Endothelial cell of umbilical vein (primary cell): ENCODE measurements around the gene ZNF334. TPM values are rescaled to one million over a fixed set of nuclear protein-coding genes. Genes with fewer than 3 reads are reported as not detected.

ENCODE experiments used
- BruUV-seq: library from RNA; stranded (reverse); fragments of 400-500 nt; replicated peaks from 2 replicates; lab custom pipeline; 2021; lab: Mats Ljungman, UMichigan
- CTCF ChIA-PET: fragments of 300-600, 350-600 bp; sonication (Branson Sonifier 250); formaldehyde crosslinking; loops from one replicate; lab custom pipeline; 2021; ENCODE audit warnings: antibody characterized with exemption, inconsistent platforms; lab: Charles Lee
- POLR2A ChIA-PET: fragments of 300-600, 350-600 bp; sonication (Branson Sonifier 250); formaldehyde crosslinking; loops from one replicate; lab custom pipeline; 2021; ENCODE audit warnings: antibody characterized with exemption, inconsistent platforms; lab: Charles Lee
- DNase-seq: peaks from one replicate; pipeline ENCODE4 v3.0.0-alpha.2; 2011; ENCODE audit warnings: low read depth, low spot score
- FAIRE-seq: peaks from 2 replicates; lab custom pipeline; 2011; peaks lifted over from hg19 to GRCh38; lab: Jason Lieb, UNC
- H2AFZ ChIP-seq: 2 replicates; pipeline ENCODE4 v1.6.0; 2012; ENCODE audit warnings: low read depth, low read length, control low read depth, inconsistent platforms
- H3K27ac ChIP-seq: 2 replicates; pipeline ENCODE4 v1.5.1; 2011; ENCODE audit warnings: low read depth, mild to moderate bottlenecking, control low read depth, low read length, moderate library complexity; ENCODE audit not compliant: insufficient read depth
- H3K27me3 ChIP-seq, 2 experiments: 2 replicates each; pipeline versions ENCODE4 v1.6.0 to v1.6.1; 2011; ENCODE audit warnings: low read length in 2 of 2, mixed read lengths in 1 of 2; ENCODE audit not compliant: control insufficient read depth in 2 of 2, insufficient read depth in 2 of 2
- H3K36me3 ChIP-seq, 2 experiments: 2 replicates in 1 of 2; 3 replicates in 1 of 2; pipeline ENCODE4 v1.5.1; 2011; ENCODE audit warnings: low read length in 2 of 2, mild to moderate bottlenecking in 1 of 2, moderate library complexity in 1 of 2; ENCODE audit not compliant: control insufficient read depth in 2 of 2, insufficient read depth in 2 of 2; ENCODE audit errors: extremely low read depth in 1 of 2
- H3K4me1 ChIP-seq: 3 replicates; pipeline ENCODE4 v1.5.1; 2011; ENCODE audit warnings: mild to moderate bottlenecking, low read length; ENCODE audit not compliant: control insufficient read depth, insufficient read depth; ENCODE audit errors: extremely low read depth
- H3K4me2 ChIP-seq: 2 replicates; pipeline ENCODE4 v1.6.1; 2011; ENCODE audit warnings: low read length, control low read depth, mixed read lengths; ENCODE audit not compliant: insufficient read depth
- H3K4me3 ChIP-seq, 3 experiments: fragments of 200-600 bp in 1 of 3; sonication (generic), shearing (Covaris generic) in 1 of 3; replicated peaks in 1 of 3; 2 replicates each; pipeline ENCODE4 v1.5.1; 2011 to 2016; ENCODE audit warnings: control low read depth in 3 of 3, low read length in 3 of 3, mild to moderate bottlenecking in 2 of 3, inconsistent platforms in 1 of 3, low read depth in 1 of 3, moderate library complexity in 1 of 3; ENCODE audit not compliant: insufficient read depth in 1 of 3
- H3K79me2 ChIP-seq: 2 replicates; pipeline ENCODE4 v1.6.0; 2012; ENCODE audit warnings: low read length, inconsistent platforms; ENCODE audit not compliant: control insufficient read depth, insufficient read depth
- H3K9ac ChIP-seq: replicated peaks from 2 replicates; pipeline ENCODE3; 2011; ENCODE audit warnings: low read length, control low read depth; ENCODE audit not compliant: insufficient read depth; ENCODE audit errors: extremely low read depth
- H3K9me1 ChIP-seq: replicated peaks from 3 replicates; pipeline ENCODE4 v1.6.0; 2011; ENCODE audit warnings: mild to moderate bottlenecking, low read length; ENCODE audit not compliant: control insufficient read depth, insufficient read depth; ENCODE audit errors: extremely low read depth
- H3K9me3 ChIP-seq: replicated peaks from 2 replicates; pipeline ENCODE4 v1.5.1; 2012; ENCODE audit warnings: low read length, inconsistent platforms; ENCODE audit not compliant: control insufficient read depth, insufficient read depth
- H4K20me1 ChIP-seq: replicated peaks from 2 replicates; pipeline ENCODE3; 2011; ENCODE audit warnings: mild to moderate bottlenecking, low read length; ENCODE audit not compliant: control insufficient read depth, insufficient read depth; ENCODE audit errors: extremely low read depth
- EZH2 ChIP-seq: IDR thresholded peaks from 2 replicates; pipeline ENCODE4 v1.6.1; 2012; ENCODE audit warnings: borderline replicate concordance, low read depth, mild to moderate bottlenecking, moderate library complexity, low read length, inconsistent platforms; ENCODE audit not compliant: severe bottlenecking
- FOS ChIP-seq: IDR thresholded peaks from 2 replicates; pipeline ENCODE4 v1.6.1; 2011; ENCODE audit warnings: mild to moderate bottlenecking, low read length, moderate library complexity, borderline replicate concordance; ENCODE audit not compliant: insufficient read depth
- GATA2 ChIP-seq: IDR thresholded peaks from 2 replicates; pipeline ENCODE4 v1.7.0; 2011; ENCODE audit warnings: low read depth, mild to moderate bottlenecking, moderate library complexity, mixed read lengths, low read length; ENCODE audit not compliant: insufficient read length, insufficient read depth
- JUN ChIP-seq: IDR thresholded peaks from 2 replicates; pipeline ENCODE4 v1.6.1; 2011; ENCODE audit warnings: borderline replicate concordance, low read depth; ENCODE audit not compliant: insufficient read length, insufficient read depth
- POLR2A ChIP-seq: IDR thresholded peaks from 2 replicates; pipeline ENCODE4 v1.6.1; 2012; ENCODE audit warnings: low read depth, mild to moderate bottlenecking, control low read depth, low read length
- POLR2AphosphoS5 ChIP-seq: IDR thresholded peaks from 2 replicates; pipeline ENCODE4 v1.6.1; 2012; ENCODE audit warnings: low read depth, mild to moderate bottlenecking, control low read depth, low read length, moderate library complexity; ENCODE audit not compliant: insufficient read depth
- dilution Hi-C: fragments of 300-500 bp; cut with MboI; formaldehyde crosslinking; loops from one replicate; pipeline ENCODE4 v1.15.0; 2019; ENCODE audit warnings: low sequenced_read_pairs; ENCODE audit not compliant: extremely low pct_ligation_motif_present
- intact Hi-C: fragments of 100-400 bp; cut with micrococcal nuclease; formaldehyde crosslinking; loops from one replicate; pipeline ENCODE4 v1.10.0; 2022
- polyA plus RNA-seq, 4 experiments: library from polyadenylated mRNA; depleted of rRNA in 3 of 4; stranded (reverse) in 3 of 4; unstranded in 1 of 4; fragments of >200 nt; gene quantifications; 2 replicates each; pipeline versions ENCODE4 v1.2.1 to v1.2.3, GENCODE V29; 2011 to 2012; ENCODE audit warnings: missing spikeins in 1 of 4
- total RNA-seq: library from RNA; stranded (reverse); gene quantifications from 2 replicates; pipeline ENCODE4 v1.2.3, GENCODE V29; 2021
- TF ChIP-seq, protein P1 (sequence below): IDR thresholded peaks from 2 replicates; pipeline ENCODE4 v1.6.1; 2011; ENCODE audit not compliant: insufficient read depth, insufficient read length
- TF ChIP-seq, protein P2 (sequence below), 2 donors: IDR thresholded peaks; 1 replicate in 1 of 2; 2 replicates in 1 of 2; pipeline ENCODE4 v1.5.1; 2011; ENCODE audit warnings: low read length in 2 of 2, mild to moderate bottlenecking in 2 of 2, moderate library complexity in 2 of 2, control low read depth in 1 of 2, inconsistent platforms in 1 of 2, low read depth in 1 of 2; ENCODE audit not compliant: insufficient read depth in 1 of 2; ENCODE audit errors: extremely low read depth in 1 of 2

ZNF334 gene
- total and polyA plus RNA-seq, 2 donors (not counting 3 experiments of a cell fraction or from before 2014, with no cell fraction given): 0.08 to 1.6 TPM

- H3K9ac ChIP-seq: no peak overlapping the region
- H3K27me3 ChIP-seq: peaks cover 0 to 9% of the 10 kb centered on the region in 2 experiments
- FAIRE-seq (no peak), DNase-seq (no peak)
- H3K4me2 ChIP-seq: no peak overlapping the region
- H3K36me3 ChIP-seq: no peaks in the 10 kb centered on the region
- H3K79me2 ChIP-seq: no peaks in the 10 kb centered on the region
- TF ChIP-seq, protein P1, sequence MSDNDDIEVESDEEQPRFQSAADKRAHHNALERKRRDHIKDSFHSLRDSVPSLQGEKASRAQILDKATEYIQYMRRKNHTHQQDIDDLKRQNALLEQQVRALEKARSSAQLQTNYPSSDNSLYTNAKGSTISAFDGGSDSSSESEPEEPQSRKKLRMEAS: no peak
- TF ChIP-seq FOS (no peak), POLR2A (no peak), GATA2 (no peak), JUN (no peak), POLR2AphosphoS5 (no peak), EZH2 (no peak)
- TF ChIP-seq, protein P2, sequence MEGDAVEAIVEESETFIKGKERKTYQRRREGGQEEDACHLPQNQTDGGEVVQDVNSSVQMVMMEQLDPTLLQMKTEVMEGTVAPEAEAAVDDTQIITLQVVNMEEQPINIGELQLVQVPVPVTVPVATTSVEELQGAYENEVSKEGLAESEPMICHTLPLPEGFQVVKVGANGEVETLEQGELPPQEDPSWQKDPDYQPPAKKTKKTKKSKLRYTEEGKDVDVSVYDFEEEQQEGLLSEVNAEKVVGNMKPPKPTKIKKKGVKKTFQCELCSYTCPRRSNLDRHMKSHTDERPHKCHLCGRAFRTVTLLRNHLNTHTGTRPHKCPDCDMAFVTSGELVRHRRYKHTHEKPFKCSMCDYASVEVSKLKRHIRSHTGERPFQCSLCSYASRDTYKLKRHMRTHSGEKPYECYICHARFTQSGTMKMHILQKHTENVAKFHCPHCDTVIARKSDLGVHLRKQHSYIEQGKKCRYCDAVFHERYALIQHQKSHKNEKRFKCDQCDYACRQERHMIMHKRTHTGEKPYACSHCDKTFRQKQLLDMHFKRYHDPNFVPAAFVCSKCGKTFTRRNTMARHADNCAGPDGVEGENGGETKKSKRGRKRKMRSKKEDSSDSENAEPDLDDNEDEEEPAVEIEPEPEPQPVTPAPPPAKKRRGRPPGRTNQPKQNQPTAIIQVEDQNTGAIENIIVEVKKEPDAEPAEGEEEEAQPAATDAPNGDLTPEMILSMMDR (IDR thresholded peaks at IDR 0.05; ENCODE audit: extremely low read depth in 1 of 2, insufficient read depth in 1 of 2, low read depth in 1 of 2, low read length in 2 of 2): no peak
- H3K4me1 ChIP-seq: no peaks in the 10 kb centered on the region
- no peak overlapping the region for H3K4me3 ChIP-seq
- no peaks in the 10 kb centered on the region for H3K9me3 ChIP-seq
- no peak overlapping the region for H2AFZ ChIP-seq
- H3K9me1 ChIP-seq: no peaks in the 10 kb centered on the region
- H4K20me1 ChIP-seq: no peaks in the 10 kb centered on the region
- dilution Hi-C loops: no loop called here
- intact Hi-C loops: no loop called here
- ChIA-PET POLR2A (no interaction called here), CTCF (interaction anchor here (1.7 kb wide), 1 partner anchor 11 kb away, joined by 5 read pairs; no protein-coding TSS in a partner anchor)
- H3K27ac ChIP-seq: no peak overlapping the region
- BruUV-seq: no TSS peak
Observed at GRCh38 chr20:46483879-46484278, 29.5 kb downstream of the ZNF334 start.
